HEK293 (cell line): ENCODE data around the gene WHRN.

Source experiments
- ZNF426 ChIP-seq: fragments of 450-650 bp; formaldehyde crosslinking; IDR thresholded peaks from 2 replicates; pipeline ENCODE4 v1.5.1; 2017; ENCODE audit warnings: missing biosample characterization, missing genetic modification characterization, mild to moderate bottlenecking, inconsistent platforms, moderate library complexity
- TF ChIP-seq, protein P1 (sequence below): fragments of 450-650 bp; formaldehyde crosslinking; IDR thresholded peaks from 2 replicates; pipeline ENCODE4 v1.5.1; 2016; ENCODE audit warnings: missing biosample characterization, missing genetic modification characterization

DNA sequence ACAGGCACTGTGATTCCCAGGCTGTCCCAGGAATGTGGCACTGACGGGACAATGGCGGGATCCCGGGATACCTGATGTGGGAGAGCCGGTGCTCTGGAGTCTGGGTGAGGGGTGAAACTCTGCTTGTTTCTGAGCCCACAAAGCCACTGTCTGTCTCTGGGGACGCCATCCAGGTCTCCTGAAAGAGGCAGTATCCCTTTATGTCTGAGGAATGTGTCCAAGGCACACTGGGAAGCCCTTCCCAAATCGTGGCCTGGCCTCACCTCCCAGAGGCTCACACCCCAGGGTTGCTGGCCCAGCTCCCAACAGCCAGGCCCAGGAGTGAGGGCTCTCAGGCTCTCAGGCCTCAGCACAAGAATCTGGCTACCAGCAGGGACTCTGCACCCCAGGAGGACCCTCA lies 148.5 kb downstream of the WHRN start:
- no peak for TF ChIP-seq ZNF426 (tag by site-specific recombination)
- TF ChIP-seq, protein P1, sequence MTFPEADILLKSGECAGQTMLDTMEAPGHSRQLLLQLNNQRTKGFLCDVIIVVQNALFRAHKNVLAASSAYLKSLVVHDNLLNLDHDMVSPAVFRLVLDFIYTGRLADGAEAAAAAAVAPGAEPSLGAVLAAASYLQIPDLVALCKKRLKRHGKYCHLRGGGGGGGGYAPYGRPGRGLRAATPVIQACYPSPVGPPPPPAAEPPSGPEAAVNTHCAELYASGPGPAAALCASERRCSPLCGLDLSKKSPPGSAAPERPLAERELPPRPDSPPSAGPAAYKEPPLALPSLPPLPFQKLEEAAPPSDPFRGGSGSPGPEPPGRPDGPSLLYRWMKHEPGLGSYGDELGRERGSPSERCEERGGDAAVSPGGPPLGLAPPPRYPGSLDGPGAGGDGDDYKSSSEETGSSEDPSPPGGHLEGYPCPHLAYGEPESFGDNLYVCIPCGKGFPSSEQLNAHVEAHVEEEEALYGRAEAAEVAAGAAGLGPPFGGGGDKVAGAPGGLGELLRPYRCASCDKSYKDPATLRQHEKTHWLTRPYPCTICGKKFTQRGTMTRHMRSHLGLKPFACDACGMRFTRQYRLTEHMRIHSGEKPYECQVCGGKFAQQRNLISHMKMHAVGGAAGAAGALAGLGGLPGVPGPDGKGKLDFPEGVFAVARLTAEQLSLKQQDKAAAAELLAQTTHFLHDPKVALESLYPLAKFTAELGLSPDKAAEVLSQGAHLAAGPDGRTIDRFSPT (tag by site-specific recombination) = no peak
